ENCODE measurements around the gene SMARCD3. TPM values are rescaled to one million over a fixed set of nuclear protein-coding genes. Genes with fewer than 3 reads are reported as not detected.

Gene SMARCD3
- total and polyA plus RNA-seq, 9 of the 15 experiments (the other 6 are each of a cell fraction or from before 2014, with no cell fraction given) = 0.43 to 3.6 (median 2.6) TPM

- TF ChIP-seq ELF1 (tag; IDR thresholded peaks at IDR 0.05) (peak; percentile 69; the same call in 1 of the 2 replicates), TEAD1 (CRISPR knock-in tag; IDR thresholded peaks at IDR 0.05) (0 out of 4 replicates have a peak, but pooled peaks of 1 of the 2 experiments have one; percentile 6), HNRNPL (IDR thresholded peaks at IDR 0.05; ENCODE audit: low read depth, low read length) (no peak), JUN (IDR thresholded peaks at IDR 0.05; ENCODE audit: borderline replicate concordance, low read depth, low read length) (no peak), JUN (CRISPR knock-in tag; IDR thresholded peaks at IDR 0.05; ENCODE audit: borderline replicate concordance) (no peak), MAZ (CRISPR knock-in tag; conservative IDR thresholded peaks at IDR 0.05 in 1 of 2, IDR thresholded peaks at IDR 0.05 in 1 of 2) (no peak), SPI1 (IDR thresholded peaks at IDR 0.05; ENCODE audit: borderline replicate concordance, low read depth, low read length) (no peak), ZNF277 (CRISPR knock-in tag; IDR thresholded peaks at IDR 0.05; ENCODE audit: borderline replicate concordance) (no peak), CREB5 (CRISPR knock-in tag; IDR thresholded peaks at IDR 0.05) (no peak), ZNF143 (CRISPR knock-in tag; IDR thresholded peaks at IDR 0.05) (no peak), CEBPZ (IDR thresholded peaks at IDR 0.05; ENCODE audit: borderline replicate concordance, low read depth, low read length) (no peak), NR0B1 (IDR thresholded peaks at IDR 0.05; ENCODE audit: partially characterized antibody) (no peak), PHTF2 (CRISPR knock-in tag; IDR thresholded peaks at IDR 0.05) (no peak), TAF9B (IDR thresholded peaks at IDR 0.05; ENCODE audit: partially characterized antibody) (no peak), ZNF12 (CRISPR knock-in tag; IDR thresholded peaks at IDR 0.05) (no peak), SAFB (IDR thresholded peaks at IDR 0.05; ENCODE audit: borderline replicate concordance, low read depth, low read length) (no peak), ELK3 (CRISPR knock-in tag; IDR thresholded peaks at IDR 0.05) (no peak), ESRRA (IDR thresholded peaks at IDR 0.05; ENCODE audit: borderline replicate concordance, low read depth) (no peak)
Measured at GRCh38 chr7:151271699-151272355, 23.3 kb upstream of the SMARCD3 start (continued).

All from K562 (cell line).